Measurements from ENCODE around the gene BORCS8. TPM values are rescaled to one million over a fixed set of nuclear protein-coding genes. Genes with fewer than 3 reads are reported as not detected.

BORCS8 gene
- total RNA-seq, 2 experiments from 2014 or later, result 20.8 to 22.2 TPM

DNA sequence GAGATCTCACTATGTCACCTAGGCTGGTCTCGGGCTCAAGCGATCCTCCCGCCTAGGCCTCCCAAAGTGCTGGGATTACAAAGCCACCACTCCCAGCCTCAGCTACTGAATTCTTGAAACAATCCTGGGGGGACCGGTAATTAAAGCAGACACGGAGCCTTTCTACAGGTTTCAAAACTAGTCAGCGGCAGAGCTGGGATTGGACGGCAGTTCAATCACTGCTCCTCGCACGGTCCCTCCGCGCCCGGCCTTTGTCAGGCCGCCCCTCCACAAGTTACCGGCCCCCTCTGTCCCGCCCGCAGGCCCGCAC, 229 bp downstream of the BORCS8 start:
- CTCF ChIA-PET, result interaction anchor here (0.8 to 3.0 kb wide), 7 partner anchors 17 to 172 kb away, joined by 3 to 18 read pairs (median 4); no protein-coding TSS in a partner anchor
- Mint-ChIP-seq H3K27me3 (no peaks in the 10 kb centered on the region), H3K27ac (peak overlapping the region; percentile 97), H3K9me3 (peaks cover 2% of the 10 kb centered on the region), H3K4me3 (peak overlapping the region; percentile 93), H3K4me1 (ENCODE audit: low read depth) (peaks cover 34% of the 10 kb centered on the region), H3K36me3 (ENCODE audit: low read depth) (peaks cover 14% of the 10 kb centered on the region)
- DNase-seq, result no peak
- POLR2A ChIA-PET, result interaction anchor here (0.6 to 3.4 kb wide), 8 partner anchors 11 to 432 kb away, joined by 3 to 40 read pairs (median 4); partner anchors contain the start of gene NR2C2AP
- intact Hi-C loops (cut with micrococcal nuclease), result no loop called here
- TF ChIP-seq, protein P1, sequence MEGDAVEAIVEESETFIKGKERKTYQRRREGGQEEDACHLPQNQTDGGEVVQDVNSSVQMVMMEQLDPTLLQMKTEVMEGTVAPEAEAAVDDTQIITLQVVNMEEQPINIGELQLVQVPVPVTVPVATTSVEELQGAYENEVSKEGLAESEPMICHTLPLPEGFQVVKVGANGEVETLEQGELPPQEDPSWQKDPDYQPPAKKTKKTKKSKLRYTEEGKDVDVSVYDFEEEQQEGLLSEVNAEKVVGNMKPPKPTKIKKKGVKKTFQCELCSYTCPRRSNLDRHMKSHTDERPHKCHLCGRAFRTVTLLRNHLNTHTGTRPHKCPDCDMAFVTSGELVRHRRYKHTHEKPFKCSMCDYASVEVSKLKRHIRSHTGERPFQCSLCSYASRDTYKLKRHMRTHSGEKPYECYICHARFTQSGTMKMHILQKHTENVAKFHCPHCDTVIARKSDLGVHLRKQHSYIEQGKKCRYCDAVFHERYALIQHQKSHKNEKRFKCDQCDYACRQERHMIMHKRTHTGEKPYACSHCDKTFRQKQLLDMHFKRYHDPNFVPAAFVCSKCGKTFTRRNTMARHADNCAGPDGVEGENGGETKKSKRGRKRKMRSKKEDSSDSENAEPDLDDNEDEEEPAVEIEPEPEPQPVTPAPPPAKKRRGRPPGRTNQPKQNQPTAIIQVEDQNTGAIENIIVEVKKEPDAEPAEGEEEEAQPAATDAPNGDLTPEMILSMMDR (IDR thresholded peaks at IDR 0.05), result no peak
- no peak for ATAC-seq

DNA sequence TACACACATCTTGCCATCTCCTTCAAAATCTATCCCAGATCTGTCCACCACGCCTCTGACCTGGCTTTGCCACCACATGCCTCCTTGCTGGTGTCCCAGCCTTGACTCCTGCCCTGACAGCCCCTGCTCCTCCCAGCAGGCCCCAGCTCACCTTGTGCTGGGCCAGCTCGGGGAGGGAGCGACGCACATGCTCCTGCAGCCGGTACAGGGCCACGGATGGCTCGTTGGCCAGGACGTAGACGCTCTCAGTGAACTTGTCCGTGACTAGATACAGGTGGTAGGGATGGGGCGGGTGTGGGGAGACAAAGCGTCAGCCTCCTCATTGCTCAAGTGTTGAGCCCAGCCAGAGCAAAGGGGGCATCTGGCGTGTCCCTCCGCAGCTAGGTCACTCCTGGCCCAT, 5.2 kb downstream of the BORCS8 start:
- Mint-ChIP-seq H3K4me1 (ENCODE audit: low read depth) (peaks cover 25% of the 10 kb centered on the region), H3K36me3 (ENCODE audit: low read depth) (peaks cover 20% of the 10 kb centered on the region), H3K27me3 (no peaks in the 10 kb centered on the region), H3K9me3 (peaks cover 6% of the 10 kb centered on the region), H3K4me3 (no peak overlapping the region), H3K27ac (no peak overlapping the region)
- ATAC-seq, result no peak
- POLR2A ChIA-PET, result no interaction called here
- CTCF ChIA-PET, result interaction anchor here (4.1 kb wide), 1 partner anchor 12 kb away, joined by 23 read pairs; no protein-coding TSS in a partner anchor
- TF ChIP-seq, protein P1 (IDR thresholded peaks at IDR 0.05), result no peak
- DNase-seq, result no peak
- intact Hi-C loops (cut with micrococcal nuclease), result no loop called here

DNA sequence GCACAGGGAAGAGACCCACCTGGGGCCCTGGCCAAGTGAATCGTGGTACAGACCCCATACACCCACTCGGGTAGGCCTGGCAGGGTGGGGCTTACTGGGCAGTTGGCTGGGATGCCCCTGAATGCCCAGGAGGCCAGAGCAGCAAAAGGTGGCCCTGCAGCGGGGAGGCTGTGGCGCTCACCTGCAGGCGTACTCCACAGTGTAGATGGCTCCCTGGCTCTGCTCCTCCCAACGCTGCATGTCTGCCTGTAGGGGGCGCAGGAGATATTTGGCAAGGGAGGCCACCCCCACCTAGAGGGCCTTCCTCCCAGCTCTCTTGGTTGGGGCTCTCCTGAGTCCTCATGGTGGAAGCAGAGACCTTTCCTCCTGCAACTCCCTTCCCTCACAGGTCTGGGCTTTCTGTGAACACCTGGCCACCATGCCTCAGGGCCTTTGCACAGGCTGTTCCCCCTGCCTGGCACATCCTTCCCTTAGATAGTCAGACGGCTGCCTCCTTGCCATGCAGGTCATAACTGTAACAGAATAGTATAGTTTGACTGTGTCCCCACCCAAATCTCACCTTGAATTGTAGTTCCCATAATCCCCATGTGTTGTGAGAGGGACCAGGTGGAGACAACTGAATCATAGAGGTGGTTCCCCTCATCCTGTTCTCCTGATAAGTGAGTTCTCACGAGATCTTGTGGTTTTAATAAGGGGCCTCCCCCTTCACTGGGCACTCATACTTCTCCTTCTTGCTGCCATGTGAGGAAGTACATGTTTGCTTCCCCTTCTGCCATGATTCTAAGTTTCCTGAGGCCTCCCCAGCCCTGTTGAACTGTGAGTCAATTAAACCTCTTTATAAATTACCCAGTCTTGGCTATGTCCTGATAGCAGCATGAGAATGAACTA, 5.9 kb downstream of the BORCS8 start:
- POLR2A ChIA-PET, result no interaction called here
- TF ChIP-seq, protein P1 (IDR thresholded peaks at IDR 0.05), result peak; percentile 63
- Mint-ChIP-seq H3K27ac (no peak overlapping the region), H3K36me3 (ENCODE audit: low read depth) (peaks cover 23% of the 10 kb centered on the region), H3K4me3 (no peak overlapping the region), H3K9me3 (peaks cover 6% of the 10 kb centered on the region), H3K4me1 (ENCODE audit: low read depth) (peaks cover 25% of the 10 kb centered on the region), H3K27me3 (no peaks in the 10 kb centered on the region)
- ATAC-seq (peak; percentile 92), DNase-seq (peak; percentile 64)
- intact Hi-C loops (cut with micrococcal nuclease), result no loop called here
- CTCF ChIA-PET, result interaction anchor here (1.0 to 4.1 kb wide), 4 partner anchors 11 to 40 kb away, joined by 3 to 23 read pairs (median 6); partner anchors contain the start of gene NR2C2AP

DNA sequence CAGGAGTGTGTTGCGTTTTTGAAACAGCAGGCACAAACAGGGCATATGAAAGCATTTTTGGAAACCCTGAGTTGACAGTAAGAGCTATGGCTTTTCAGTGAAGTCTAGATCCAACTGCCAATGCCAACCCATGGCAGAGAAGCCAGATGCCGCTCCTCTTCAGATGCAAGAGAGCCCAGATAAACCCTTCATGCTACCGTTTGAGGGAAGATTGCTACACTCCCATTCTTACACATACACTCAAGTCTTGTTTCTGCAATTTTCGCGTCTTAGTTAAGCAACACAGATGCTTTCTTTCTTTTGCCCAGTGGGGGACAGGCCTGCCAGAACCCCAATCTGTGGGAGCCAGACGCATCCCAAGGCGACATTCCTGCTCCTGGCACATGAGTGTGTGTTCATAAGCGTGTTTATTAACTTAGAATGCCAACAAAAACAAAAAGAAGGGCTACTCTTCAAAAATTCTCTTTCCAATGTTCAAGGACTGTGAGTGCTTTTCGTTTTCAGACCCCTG, 10.4 kb downstream of the BORCS8 start:
- TF ChIP-seq, protein P1 (IDR thresholded peaks at IDR 0.05), result no peak
- Mint-ChIP-seq H3K27me3 (no peaks in the 10 kb centered on the region), H3K36me3 (ENCODE audit: low read depth) (peaks cover 24% of the 10 kb centered on the region), H3K4me1 (ENCODE audit: low read depth) (peaks cover 6% of the 10 kb centered on the region), H3K4me3 (no peak overlapping the region), H3K27ac (no peak overlapping the region), H3K9me3 (peaks cover 2% of the 10 kb centered on the region)
- DNase-seq (no peak), ATAC-seq (no peak)
- intact Hi-C loops (cut with micrococcal nuclease), result no loop called here
- POLR2A ChIA-PET, result no interaction called here
- CTCF ChIA-PET, result no interaction called here

Data from activated CD8-positive, alpha-beta T cell treated with anti-CD3 and anti-CD28 coated beads for 36 hours (primary cell).